NCI-H510A treated with DMSO at 0.1 percent for 48 hours (cell line): ENCODE results near the gene SH3GL2.

Experiments
- DNase-seq: peaks from one replicate; lab custom pipeline; 2025; lab: John Stamatoyannopoulos, UW

Gene SH3GL2

GRCh38 chr9:17660158-17660557, 81.3 kb downstream of the SH3GL2 start:
- DNase-seq, result no peak

DNA sequence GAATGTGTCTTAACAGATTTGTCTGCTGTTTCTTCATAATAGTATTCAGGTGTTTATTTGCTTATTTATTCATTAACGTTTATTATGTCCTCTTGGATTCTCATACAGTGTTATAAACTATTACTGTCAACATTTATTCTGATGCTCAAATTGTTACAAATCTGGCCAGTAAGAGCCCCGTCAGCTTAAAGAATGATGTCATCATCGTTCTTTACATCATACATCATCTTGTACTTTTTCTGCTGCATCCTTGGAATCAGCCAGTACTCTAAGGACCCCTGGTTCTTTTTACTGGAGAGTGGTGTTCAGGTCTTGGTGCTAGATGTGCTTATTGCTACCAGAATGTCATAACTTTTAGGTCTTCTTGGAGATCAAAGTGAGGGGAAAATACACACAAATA, 86.6 kb downstream of the SH3GL2 start:
- DNase-seq, result no peak

DNA sequence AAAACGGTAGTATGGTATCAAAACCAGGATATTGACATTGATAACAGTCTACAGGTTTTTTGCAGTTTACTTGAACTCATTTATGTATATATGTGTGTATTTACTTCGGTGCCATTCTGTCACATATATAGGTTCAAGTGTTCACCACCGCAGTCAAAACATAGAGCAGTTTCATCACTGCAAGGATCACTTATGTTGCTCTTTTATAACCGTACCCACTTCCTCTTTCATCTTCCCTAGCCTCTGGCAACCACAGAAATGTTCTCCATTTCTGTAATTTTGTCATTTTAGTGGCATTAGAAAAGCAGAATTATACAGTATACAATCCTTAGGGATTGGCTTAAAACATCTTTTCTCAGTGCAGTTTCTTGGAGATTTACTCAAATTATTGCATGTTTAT, 90.3 kb downstream of the SH3GL2 start:
- no peak for DNase-seq

DNA sequence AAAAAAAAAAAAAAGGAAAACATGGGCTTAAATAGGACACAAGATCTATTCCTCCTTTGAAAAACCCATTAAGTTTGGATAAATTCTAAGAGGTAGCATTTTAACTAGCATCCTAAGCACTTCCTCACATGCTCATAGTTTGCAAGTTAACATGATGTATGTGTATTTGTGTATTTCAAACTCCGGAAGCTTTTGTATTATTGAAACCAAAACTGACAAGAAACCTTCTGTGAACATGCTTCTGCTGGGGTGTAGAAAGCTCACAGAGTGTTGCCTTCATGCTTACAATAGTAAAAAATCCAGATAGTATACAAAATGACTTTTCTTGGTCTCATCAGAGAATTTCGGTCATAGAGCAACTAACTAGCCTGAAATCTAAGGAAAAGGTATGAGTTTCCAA, 103.8 kb downstream of the SH3GL2 start:
- no peak for DNase-seq

DNA sequence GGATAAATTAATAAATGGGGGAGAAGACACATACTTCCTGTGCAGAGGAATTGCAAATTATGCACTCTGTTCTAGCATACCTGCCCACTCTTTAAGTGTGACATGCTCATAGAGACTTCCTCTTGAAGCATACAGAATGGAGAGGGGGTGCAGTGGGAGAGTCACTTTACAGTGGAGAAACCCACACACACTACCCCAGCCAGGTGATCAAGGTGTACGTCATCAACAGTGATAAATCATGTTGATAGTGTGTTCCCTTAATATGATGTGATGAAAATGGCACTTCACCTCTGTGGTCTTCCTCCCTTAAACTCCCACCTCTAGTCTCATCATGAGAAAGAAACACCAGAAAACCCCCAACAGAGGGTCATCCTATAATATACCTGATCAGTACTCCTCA, 110.0 kb downstream of the SH3GL2 start:
- DNase-seq, result no peak

DNA sequence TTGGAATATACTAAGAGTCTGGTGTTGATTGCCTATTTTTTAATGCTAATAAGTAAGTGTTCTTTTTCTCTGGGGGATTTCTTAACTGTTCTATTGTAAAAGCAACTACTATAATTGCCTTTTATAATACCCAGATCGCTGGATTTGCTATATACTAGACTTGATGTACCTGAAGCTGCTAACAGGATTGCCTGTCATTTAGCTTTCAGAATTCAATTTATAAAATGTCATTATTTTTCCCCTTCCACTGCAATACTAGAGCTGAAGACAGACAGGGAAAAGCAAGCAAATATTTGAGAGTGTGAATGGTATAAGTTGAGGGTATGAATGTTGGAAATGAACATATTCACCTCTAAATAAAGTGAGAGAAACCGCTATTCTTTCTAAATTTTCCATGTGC, 115.5 kb downstream of the SH3GL2 start:
- DNase-seq, result no peak

- no peak for DNase-seq
These were observed 116.6 kb downstream of the SH3GL2 start for GRCh38 chr9:17695482-17695881.

DNA sequence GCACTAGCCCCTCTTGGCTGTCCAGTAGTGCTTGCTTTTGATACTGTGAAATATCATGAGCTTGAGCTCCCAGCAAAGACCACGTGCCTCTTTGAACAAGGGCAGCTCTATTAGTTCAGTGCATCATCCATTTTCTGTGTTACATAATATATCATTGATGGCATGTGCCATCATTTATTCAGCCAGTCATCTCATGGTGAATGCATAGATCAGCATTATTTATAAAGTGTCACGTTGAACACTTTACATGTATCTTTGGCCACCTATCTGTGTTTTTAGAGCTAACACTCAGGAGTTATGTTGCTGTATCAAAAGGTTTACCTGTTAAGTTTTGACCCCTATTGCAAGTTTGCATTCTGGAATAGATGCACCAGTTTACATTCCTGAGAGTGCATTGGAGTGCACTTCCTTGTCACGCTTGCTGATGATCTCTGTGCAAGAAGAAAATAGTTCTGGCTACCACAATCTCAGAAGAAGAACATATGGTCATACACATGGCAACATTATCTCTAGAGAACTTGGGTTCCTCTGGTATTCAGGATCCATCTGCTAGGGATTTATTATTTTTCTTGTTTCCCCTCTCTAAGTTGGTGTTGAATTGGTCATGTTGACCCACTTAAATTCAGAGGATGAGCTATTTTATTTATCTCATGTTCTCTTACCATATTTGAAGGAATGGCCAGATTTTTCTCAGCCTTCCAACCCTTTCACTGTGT, 120.9 kb downstream of the SH3GL2 start:
- DNase-seq, result no peak

- DNase-seq, result no peak
These were observed 127.5 kb downstream of the SH3GL2 start for GRCh38 chr9:17706347-17706746.

DNA sequence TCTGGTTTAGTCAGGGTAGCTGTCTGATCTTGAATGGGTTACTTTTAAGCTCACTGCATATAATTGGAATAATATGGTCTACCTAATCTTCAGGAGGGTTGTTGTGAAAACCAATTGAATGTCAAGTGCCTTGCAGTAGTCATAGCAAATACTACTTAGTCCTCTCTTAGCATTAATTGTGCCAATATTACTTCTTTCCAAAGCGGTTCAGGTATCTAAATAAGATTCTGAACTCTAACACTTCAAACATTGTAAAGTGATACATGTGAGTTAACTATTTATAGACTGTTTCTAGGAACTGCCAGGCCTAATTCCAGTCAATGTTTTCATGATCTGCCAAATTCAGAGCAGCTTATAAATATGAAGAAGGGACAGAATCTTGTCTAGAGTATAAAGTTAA, 140.2 kb downstream of the SH3GL2 start:
- DNase-seq, result peak; percentile 50

- no peak for DNase-seq
These were observed 143.1 kb downstream of the SH3GL2 start for GRCh38 chr9:17721954-17722353.

GRCh38 chr9:17723656-17724055, 144.8 kb downstream of the SH3GL2 start:
- DNase-seq, result no peak

DNA sequence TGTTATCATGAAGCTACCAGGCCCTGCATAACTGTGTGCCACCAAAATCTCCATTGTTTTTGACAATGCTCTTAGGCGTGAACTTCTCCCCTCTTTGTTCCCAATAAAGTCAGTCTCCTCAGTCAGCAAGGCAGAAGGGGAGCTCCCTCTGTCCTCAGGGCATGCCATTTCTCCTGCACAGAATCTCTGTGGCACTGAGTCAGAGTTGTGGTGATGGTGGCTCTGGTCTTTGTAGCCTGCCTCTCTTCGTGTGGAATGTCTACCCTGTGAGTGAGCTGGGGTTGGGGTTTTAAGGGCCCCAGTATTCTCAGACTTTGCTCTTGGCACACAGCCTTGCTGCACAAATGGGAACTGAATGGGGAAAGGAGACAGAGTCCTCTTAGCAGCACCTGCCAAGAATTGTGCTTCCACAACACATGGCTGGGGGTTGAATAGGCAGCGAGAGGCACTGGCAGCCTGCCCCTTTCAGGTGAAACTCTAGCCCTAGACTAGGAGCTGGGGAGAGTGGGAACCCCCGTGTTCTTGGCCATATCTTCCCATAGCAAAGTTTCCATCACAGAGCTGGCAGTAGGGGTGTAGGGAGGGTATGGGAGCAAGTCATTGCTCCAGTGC, 146.6 kb downstream of the SH3GL2 start:
- no peak for DNase-seq

GRCh38 chr9:17726298-17726697, 147.4 kb downstream of the SH3GL2 start:
- DNase-seq, result no peak

- no peak for DNase-seq
These were observed 152.0 kb downstream of the SH3GL2 start for GRCh38 chr9:17730899-17731298.

GRCh38 chr9:17731308-17731707, 152.4 kb downstream of the SH3GL2 start:
- DNase-seq, result no peak

- DNase-seq, result no peak
These were observed 155.8 kb downstream of the SH3GL2 start for GRCh38 chr9:17734674-17735073.

- no peak for DNase-seq
These were observed 157.0 kb downstream of the SH3GL2 start for GRCh38 chr9:17735859-17736258.

DNA sequence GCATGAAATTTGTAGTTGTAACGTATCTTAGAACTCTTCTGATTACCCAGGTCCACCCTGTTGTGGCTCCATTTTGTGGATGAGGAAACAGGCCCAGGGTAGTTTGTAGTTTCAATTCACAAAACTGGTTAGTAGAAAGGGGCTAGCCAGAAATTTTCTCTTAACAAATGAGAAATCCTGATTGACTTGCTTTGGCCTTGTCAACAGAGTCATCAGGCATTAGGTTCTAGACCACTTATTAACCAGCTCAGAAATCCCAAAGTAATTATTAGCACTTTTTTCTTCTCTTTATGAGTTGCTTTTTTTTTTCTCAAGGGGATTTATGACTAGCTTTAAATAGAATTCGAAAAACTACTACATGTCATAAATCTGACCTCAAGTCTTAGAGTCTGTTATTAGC, 160.2 kb downstream of the SH3GL2 start:
- DNase-seq, result no peak

DNA sequence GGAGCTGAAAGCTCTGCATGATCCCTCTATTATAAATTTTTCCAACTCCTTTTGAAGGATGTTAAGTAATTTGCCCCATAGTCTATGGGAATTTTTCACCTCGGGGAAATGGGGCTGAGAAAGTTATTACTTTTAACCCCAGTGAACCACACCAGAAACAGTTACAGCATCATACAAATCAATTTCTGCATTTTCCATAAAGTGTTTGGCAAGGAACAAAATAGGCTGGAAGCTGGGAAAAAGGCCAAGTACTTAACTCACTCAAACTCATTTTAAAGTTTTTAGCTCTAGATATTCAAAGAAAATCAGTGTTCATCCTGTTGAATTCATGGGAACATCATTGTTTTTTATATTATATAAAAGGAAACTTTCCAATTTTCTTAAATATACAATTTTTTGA, 160.9 kb downstream of the SH3GL2 start:
- DNase-seq, result no peak

DNA sequence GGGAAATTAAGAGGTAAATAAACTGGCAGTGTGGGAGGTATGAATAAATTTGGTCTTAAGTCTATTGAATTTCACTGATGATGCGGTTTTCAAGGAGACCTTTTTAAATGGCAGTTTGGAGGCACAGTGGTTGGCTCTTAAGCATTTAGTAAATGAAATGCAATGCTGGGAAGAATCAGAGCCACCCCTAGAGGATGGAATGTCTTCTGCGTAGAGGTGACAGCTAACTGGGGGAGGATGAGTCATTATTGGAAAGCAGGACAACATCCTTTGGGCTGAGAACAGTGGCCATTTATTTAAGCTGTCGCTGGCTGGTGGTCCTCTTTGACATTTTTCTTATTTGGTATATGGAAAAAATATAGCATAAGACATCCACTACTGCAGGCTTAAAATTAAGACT, 163.2 kb downstream of the SH3GL2 start:
- peak; percentile 7 for DNase-seq

- no peak for DNase-seq
These were observed 165.9 kb downstream of the SH3GL2 start for GRCh38 chr9:17744786-17745185.

- DNase-seq, result no peak
These were observed 171.4 kb downstream of the SH3GL2 start for GRCh38 chr9:17750269-17750668.

GRCh38 chr9:17751486-17751885, 172.6 kb downstream of the SH3GL2 start:
- no peak for DNase-seq
